ENCODE data around the gene RSPH10B2. TPM values are rescaled to one million over a fixed set of nuclear protein-coding genes. Genes with fewer than 3 reads are reported as not detected.
"Not testable (repeated sequence)": the region's sequence is repeated elsewhere in the genome, so short reads cannot be mapped to it uniquely, and the experiment has no call there.

Gene RSPH10B2
- total RNA-seq, 2 donors from 2014 or later, result 0.95 TPM

DNA sequence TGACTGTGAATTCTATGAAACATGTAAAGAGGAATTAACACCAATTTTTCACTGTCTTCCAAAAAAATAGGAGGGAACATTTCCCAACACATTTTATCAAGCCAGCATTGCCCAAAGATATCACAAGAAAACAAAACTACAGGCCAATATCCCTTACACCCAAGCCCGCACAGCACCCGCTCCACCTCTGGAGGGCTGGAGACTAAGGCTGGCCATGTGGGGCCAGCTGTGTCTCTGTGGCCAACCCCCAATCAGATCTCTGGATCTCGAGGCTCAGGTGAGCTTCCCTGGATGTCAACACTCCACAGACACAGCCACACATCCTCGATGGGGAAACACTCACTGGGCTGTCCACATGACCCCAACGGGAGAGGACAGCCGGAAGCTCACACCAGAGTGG is 54.1 kb downstream of the RSPH10B2 start:
- H3K27me3 Mint-ChIP-seq; H3K27ac Mint-ChIP-seq; H3K4me1 Mint-ChIP-seq; H3K9me3 Mint-ChIP-seq; H3K4me3 Mint-ChIP-seq; ATAC-seq (replicated peaks); H3K36me3 Mint-ChIP-seq (ENCODE audit: low read depth): not testable (repeated sequence)

DNA sequence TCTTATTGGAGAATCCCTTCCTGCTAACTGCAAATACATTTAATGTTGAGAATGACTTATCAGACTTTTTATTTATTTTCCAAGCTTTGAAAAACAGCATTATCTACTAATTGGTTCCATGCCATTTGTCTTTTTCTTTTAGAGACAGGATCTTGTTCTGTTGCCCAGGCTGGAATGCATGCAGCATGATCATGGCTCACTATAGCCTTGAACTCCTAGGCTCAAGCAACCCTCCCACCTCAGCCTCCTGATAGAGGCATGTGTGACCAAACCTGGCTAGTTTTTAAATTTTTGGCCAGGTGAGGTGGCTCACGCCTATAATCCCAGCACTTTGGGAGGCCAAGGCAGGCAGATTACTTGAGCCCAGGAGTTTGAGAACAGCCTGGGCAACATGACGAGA is 59.1 kb downstream of the RSPH10B2 start:
- H3K9me3 Mint-ChIP-seq; H3K4me3 Mint-ChIP-seq; H3K27ac Mint-ChIP-seq; H3K27me3 Mint-ChIP-seq; ATAC-seq (replicated peaks); H3K36me3 Mint-ChIP-seq (ENCODE audit: low read depth); H3K4me1 Mint-ChIP-seq: not testable (repeated sequence)

DNA sequence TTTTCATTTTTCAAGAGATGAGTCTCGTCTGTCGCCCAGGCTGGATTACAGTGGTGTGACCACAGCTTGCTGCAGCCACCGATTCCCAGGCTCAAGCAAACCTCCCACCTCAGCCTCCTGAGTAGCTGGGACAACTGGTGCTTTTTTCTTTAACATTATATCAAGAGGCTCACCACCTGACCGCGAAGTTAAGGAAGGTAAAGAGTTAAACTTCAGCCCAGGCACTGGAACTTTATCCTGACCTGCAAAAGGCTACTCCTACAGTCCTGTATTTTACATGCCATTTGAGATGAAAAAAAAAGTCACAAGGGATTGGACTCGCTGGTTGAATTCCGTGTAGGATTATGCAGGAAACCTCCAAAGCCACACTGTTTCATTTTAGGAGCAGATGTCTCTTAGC is 61.6 kb downstream of the RSPH10B2 start:
- not testable (repeated sequence) for H3K27me3 Mint-ChIP-seq; H3K4me3 Mint-ChIP-seq; H3K27ac Mint-ChIP-seq; H3K4me1 Mint-ChIP-seq; ATAC-seq (replicated peaks); H3K9me3 Mint-ChIP-seq
- peaks cover 16% of the 10 kb centered on the region for H3K36me3 Mint-ChIP-seq (ENCODE audit: low read depth)

DNA sequence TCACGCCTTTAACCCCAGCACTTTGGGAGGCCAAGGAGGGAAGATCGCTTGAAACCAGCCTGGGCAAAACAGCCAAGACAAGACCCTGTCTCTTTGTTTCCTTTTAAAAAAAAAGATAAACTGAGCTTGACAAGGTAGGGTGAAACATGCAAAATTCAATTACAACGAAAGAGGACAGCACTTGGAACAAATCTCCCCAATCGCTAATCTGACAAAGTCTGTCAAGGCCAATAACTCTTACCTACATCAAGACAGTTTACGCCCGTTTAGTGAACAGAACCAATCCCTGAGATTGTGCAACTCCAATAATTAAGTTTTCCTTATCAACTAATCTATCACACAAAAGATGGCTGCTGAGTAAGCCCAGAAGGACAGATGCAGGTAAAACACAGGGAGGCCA is 67.7 kb downstream of the RSPH10B2 start:
- H3K27me3 Mint-ChIP-seq; ATAC-seq (replicated peaks); H3K27ac Mint-ChIP-seq; H3K4me1 Mint-ChIP-seq; H3K4me3 Mint-ChIP-seq; H3K9me3 Mint-ChIP-seq: not testable (repeated sequence)
- peaks cover 30% of the 10 kb centered on the region for H3K36me3 Mint-ChIP-seq (ENCODE audit: low read depth)

DNA sequence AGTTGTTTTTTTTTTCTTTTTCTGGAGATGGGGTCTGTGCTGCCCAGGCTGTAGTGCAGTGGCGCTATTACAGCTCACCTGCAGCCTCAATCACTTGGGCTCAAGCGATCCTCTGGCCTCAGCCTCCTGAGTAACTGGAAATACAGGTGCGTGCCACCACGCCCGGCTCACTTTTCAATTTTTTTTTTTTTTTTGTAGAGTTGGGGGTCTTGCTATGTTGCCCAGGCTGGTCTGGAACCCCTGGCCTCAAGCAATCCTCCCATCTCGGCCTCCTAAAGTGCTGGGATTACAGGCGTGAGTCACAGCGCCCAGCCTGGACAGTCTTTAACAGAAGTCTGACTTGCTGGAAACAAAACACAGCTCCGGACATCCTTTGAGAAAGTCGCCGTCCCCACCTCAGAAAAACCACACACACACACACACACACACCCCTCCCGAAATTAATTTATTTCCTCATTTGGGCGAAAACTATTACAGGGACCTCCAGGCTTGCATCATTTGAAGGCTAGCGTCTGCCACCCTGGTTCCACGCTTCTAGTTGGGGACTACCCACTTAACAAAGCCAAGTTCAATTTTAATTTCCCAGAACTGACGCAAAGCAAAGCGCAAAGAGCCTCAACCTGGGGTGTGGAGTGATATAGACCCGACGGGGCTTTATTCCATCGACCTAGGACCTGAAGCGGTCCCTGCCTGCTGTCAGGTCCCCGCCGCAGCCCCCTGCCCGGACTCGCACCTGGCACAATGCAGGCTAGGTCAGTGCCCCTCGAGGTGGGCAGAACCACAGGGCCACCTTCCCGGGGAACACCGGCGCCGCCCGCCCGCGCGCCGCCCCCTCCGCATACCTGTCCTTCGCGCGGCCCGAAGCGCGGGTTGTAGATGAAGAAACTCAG is 71.6 kb downstream of the RSPH10B2 start:
- peak; percentile 54 for ATAC-seq (replicated peaks)
- Mint-ChIP-seq H3K4me3 (peak overlapping the region; percentile 79), H3K36me3 (ENCODE audit: low read depth) (peaks cover 22% of the 10 kb centered on the region)
- H3K9me3 Mint-ChIP-seq, H3K27me3 Mint-ChIP-seq, H3K4me1 Mint-ChIP-seq, H3K27ac Mint-ChIP-seq: not testable (repeated sequence)

DNA sequence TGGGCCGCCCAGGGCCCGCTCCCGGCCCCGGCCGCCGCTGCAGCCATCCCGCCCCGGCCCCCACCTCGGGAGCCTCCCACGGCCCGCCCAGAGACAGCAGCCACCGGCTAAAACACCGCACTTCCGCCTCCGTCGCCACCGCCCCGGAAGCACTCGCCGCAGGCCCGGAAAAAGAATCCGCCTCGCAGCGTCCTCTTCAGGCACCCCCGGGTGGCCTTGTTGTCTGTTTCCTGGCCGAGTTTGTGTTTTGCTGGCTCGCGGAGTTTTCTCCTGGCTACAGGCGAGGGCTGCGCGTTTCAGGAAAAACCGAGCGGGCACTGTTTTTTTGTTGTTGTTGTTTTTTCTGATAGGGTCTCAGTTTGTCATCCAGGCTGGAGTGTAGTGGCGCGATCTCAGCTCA is 72.2 kb downstream of the RSPH10B2 start, which contains the start of gene CCZ1B:
Gene CCZ1B, minus strand, starts transcription at position 125 of the 400 bp plus-strand sequence. Its CDS starts 78 bp downstream, at position 47.
- ATAC-seq (replicated peaks), result peak; percentile 98
- not testable (repeated sequence) for H3K27me3 Mint-ChIP-seq, H3K9me3 Mint-ChIP-seq, H3K4me1 Mint-ChIP-seq
- peak within 1 kb of the TSS; percentile 79 for H3K4me3 Mint-ChIP-seq
- H3K27ac Mint-ChIP-seq, result peak within 1 kb of the TSS; percentile 77
- peaks cover 19% of the 10 kb centered on the region for H3K36me3 Mint-ChIP-seq (ENCODE audit: low read depth)

DNA sequence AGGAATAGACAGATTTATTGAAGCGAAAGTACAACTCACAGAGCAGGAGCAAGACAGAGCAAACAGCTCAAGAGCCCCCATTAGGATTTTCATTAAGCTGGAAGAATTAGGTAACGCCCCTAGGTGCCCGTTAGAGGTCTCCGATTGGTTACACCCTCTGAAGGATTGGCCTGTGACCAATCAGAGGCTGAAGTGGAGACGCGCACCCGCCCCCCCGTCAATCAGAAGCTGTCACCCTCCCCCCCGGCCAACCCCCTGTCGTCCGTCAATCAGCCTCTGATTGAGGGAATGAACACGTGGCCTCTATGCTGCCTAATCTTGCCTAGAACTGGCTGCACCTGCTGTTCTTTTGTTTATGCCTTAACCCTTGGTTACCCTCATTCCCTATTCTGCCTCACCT is 73.3 kb downstream of the RSPH10B2 start:
- not testable (repeated sequence) for H3K9me3 Mint-ChIP-seq; H3K27me3 Mint-ChIP-seq; H3K36me3 Mint-ChIP-seq (ENCODE audit: low read depth); H3K27ac Mint-ChIP-seq; H3K4me1 Mint-ChIP-seq; ATAC-seq (replicated peaks)
- peak overlapping the region; percentile 21 for H3K4me3 Mint-ChIP-seq

DNA sequence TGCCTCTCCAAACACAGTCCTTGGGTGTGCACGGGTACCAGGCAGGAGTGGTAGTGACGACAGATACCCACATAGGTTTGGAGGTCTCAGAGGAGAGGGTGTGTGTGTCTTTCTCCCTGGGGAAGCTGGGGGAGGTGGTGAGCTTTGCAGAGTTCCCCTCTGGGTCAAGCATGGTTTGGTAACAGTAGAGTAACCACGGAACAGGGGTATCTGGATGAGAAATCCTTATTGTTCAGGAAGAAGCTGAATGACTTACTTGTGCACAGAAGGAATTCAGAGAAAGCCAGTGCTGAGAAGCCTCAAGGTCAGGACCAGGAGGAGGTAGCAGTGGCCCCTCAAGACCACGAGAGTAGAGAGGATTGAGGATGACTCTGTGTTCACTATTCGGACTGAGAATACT is 75.7 kb downstream of the RSPH10B2 start:
- not testable (repeated sequence) for H3K4me3 Mint-ChIP-seq; H3K9me3 Mint-ChIP-seq; H3K4me1 Mint-ChIP-seq; H3K27ac Mint-ChIP-seq; H3K27me3 Mint-ChIP-seq; H3K36me3 Mint-ChIP-seq (ENCODE audit: low read depth); ATAC-seq (replicated peaks)

DNA sequence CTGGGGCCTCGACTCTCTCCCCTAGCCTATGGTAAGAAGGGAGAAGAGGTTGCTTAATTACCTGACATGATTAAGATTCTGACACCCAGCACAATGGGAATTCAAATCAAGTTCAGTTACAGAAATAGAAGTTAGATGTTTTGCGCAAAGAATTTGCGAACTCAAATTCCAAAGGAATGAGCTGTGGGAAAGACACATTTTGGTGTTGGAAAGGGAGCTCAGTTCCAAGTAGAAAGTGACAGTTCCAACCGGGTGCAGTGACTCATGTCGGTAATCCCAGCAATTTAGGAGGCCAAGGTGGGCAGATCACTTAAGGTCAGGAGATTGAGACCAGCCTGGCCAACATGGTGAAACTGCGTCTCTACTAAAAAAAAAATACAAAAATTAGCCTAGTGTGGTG is 76.1 kb downstream of the RSPH10B2 start:
- H3K4me1 Mint-ChIP-seq; H3K27me3 Mint-ChIP-seq; H3K4me3 Mint-ChIP-seq; ATAC-seq (replicated peaks); H3K27ac Mint-ChIP-seq; H3K9me3 Mint-ChIP-seq; H3K36me3 Mint-ChIP-seq (ENCODE audit: low read depth): not testable (repeated sequence)

DNA sequence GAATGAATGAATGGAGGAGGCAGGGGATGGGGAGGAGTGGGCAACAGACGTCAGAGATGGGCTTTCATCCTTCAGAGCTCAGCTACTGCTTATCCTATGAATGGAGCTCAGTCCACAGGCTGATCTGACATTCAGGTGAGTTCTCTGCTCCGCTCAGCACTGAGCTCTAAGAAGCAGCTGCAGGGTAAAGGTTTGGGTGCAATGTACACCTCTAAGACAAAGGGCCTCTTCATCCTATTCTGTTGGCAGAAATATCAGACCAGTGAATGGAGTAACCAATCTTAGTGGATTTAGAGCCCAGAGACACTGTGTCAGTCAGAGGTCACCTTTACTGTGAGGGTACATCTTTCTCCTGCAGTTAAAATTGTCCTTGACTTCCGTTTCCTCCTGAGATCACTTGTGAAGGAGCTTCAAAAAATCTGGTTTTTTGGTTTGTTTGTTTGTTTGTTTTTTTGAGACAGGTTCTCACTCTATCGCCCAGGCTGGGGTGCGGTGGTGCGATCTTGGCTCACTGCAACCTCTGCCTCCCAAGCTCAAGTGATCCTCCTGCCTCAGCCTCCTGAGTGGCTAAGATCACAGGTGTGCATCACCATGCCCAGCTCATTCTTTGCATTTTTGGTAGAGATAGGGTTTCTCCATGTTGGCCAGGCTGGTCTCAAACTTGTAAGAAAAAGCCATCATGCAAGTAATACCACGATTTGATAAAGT is 77.3 kb downstream of the RSPH10B2 start:
- H3K9me3 Mint-ChIP-seq, result no peaks in the 10 kb centered on the region
- ATAC-seq (replicated peaks), result no peak
- H3K36me3 Mint-ChIP-seq (ENCODE audit: low read depth), result no peaks in the 10 kb centered on the region
- peaks cover 13% of the 10 kb centered on the region for H3K27me3 Mint-ChIP-seq
- no peak overlapping the region for H3K27ac Mint-ChIP-seq
- H3K4me1 Mint-ChIP-seq, result no peaks in the 10 kb centered on the region
- H3K4me3 Mint-ChIP-seq, result no peak overlapping the region

DNA sequence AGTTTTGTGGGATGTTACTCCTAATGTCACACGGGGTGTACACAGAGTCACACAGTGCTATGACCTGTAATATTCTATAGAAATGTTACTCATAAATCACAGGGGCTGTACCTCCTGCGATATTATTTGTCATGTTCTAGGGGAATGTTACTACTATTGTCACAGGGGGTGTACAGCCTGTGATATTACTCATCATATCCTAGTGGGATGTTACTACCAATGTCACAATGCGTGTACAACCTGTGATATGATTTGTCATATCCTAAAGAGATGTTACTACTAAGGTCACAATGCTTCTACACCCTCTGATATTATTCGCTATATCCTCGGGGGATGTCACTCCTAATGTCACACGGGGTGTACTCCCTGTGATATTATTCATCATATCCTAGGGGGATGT is 79.7 kb downstream of the RSPH10B2 start:
- H3K4me3 Mint-ChIP-seq, result no peak overlapping the region
- no peaks in the 10 kb centered on the region for H3K9me3 Mint-ChIP-seq
- H3K27ac Mint-ChIP-seq, result no peak overlapping the region
- H3K4me1 Mint-ChIP-seq, result no peaks in the 10 kb centered on the region
- no peaks in the 10 kb centered on the region for H3K36me3 Mint-ChIP-seq (ENCODE audit: low read depth)
- ATAC-seq (replicated peaks), result no peak
- H3K27me3 Mint-ChIP-seq, result peaks cover 17% of the 10 kb centered on the region

DNA sequence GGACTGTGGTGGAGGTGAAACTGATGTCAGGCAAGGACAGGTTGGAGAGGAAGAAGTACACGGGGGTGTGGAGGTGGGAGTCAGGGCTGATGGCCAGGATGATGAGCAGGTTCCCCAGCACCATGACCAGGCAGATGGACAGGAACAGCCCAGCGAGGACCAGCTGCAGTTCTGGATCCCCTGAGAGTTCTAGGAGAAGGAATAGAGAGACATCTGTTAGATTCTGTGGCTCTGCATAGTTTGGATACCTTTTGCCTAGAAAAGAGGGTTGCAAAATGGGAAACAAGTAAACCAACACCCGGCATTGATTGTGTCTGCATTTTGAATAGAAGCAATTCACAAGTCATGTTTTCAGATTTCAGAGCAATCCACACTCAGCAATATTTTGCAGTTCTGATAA is 81.6 kb downstream of the RSPH10B2 start:
- H3K27ac Mint-ChIP-seq; ATAC-seq (replicated peaks); H3K9me3 Mint-ChIP-seq; H3K4me3 Mint-ChIP-seq; H3K4me1 Mint-ChIP-seq; H3K36me3 Mint-ChIP-seq (ENCODE audit: low read depth): not testable (repeated sequence)
- H3K27me3 Mint-ChIP-seq, result peaks cover 17% of the 10 kb centered on the region

DNA sequence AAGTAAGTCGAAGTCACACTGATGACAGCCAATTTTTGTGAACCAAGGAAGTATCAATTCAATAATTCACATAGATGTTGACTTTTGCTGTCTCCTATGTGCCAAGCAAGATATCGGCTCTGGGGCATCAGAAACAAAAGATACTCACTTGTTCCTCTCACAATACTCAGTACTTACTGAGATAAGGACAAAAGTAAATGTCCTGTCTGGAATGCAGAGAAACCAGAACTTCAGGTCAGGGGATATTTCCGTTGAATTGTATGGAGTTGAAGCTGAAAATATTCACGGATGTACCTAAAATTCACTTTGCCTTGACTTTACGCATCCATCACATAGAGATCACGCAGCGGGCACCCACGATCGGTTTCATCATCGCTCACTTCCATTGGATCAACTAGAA is 83.2 kb downstream of the RSPH10B2 start:
- H3K4me3 Mint-ChIP-seq; H3K27ac Mint-ChIP-seq; ATAC-seq (replicated peaks); H3K9me3 Mint-ChIP-seq; H3K36me3 Mint-ChIP-seq (ENCODE audit: low read depth); H3K4me1 Mint-ChIP-seq: not testable (repeated sequence)
- peaks cover 17% of the 10 kb centered on the region for H3K27me3 Mint-ChIP-seq

DNA sequence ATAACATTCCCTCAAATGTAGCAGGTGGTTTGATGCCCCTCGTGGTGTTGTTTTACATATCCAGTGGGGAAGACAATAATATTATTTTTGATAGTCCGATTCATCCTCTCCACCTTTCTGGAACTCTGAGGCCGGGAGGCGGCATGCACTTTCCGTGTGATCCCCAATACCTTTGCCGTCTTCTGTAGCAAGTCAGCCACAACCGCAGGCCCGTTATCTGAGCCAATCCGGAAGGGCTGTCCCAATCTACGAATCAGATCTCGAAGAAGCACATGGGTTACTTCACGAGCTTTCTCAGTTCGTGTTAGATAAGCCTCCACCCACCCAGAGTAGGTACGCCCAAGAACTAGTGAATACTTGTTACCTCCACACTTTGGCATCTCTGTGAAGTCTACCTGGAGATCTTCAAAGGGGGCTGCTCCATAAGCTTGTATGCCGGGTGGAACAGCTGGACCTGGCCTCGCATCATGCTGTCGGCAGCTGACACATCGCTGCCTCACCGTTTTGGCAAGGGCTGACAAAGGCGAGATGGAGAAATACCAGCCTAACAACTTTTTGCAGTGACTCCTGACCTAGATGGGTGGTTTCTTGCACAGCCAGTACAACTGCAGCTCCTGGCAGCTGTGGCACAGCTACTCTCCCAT is 88.5 kb downstream of the RSPH10B2 start:
- not testable (repeated sequence) for H3K4me1 Mint-ChIP-seq; H3K4me3 Mint-ChIP-seq; H3K27ac Mint-ChIP-seq; H3K9me3 Mint-ChIP-seq; ATAC-seq (replicated peaks); H3K36me3 Mint-ChIP-seq (ENCODE audit: low read depth)
- peaks cover 10% of the 10 kb centered on the region for H3K27me3 Mint-ChIP-seq

DNA sequence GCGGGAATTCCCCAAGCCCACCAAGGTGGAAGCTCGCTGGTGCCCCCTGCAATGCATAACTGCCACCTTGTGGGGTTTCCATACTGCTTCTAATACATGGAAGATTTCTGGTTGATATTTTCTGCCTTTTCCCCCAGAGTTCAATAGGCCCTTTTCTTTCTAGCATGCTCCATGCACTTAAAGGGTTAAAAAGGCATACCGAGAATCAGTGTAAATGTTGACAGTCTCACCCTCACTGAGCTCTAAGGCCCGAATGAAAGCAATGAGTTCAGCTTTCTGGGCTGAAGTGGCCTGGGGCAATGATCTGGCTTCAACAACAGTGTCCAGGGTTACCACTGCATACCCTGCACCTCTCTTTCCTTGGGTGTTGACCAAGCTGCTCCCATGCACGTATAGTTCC is 89.2 kb downstream of the RSPH10B2 start:
- not testable (repeated sequence) for H3K27ac Mint-ChIP-seq; H3K27me3 Mint-ChIP-seq; ATAC-seq (replicated peaks); H3K9me3 Mint-ChIP-seq; H3K36me3 Mint-ChIP-seq (ENCODE audit: low read depth); H3K4me3 Mint-ChIP-seq; H3K4me1 Mint-ChIP-seq

Data from activated T-helper 17 cell treated with anti-CD3 and anti-CD28 coated beads, Interleukin-2, amount 50 U/mL, for 72 hours (primary cell).